Activated gamma-delta T cell treated with anti-CD3 and anti-CD28 coated beads, Interleukin-2, amount 50 U/mL, for 16 hours (primary cell): ENCODE measurements around the gene NPHP4.

ENCODE experiments used
- DNase-seq: peaks from one replicate; pipeline ENCODE4 v3.0.0-alpha.2; 2020; ENCODE audit warnings: low read depth

The NPHP4 gene

DNA sequence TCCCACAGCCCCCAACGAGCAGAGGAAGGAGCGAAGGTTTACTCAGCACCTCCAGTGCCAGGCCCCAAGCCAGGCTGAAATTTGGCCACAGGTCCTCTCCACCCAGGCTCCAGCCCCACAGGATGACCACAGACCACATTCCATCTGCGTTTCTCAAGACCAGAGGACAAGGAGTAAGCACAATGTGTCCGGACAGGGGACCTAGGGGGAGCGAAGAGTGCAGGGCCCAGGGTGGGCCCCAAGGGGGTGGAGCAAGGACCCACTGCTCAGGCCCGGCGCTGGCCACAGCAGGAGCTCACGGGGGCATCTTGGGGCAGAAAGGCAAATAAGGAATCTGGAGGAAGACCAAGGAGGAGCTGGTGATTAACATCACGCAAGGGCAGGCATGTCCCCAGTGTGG, 100.5 kb downstream of the NPHP4 start:
- no peak for DNase-seq

DNA sequence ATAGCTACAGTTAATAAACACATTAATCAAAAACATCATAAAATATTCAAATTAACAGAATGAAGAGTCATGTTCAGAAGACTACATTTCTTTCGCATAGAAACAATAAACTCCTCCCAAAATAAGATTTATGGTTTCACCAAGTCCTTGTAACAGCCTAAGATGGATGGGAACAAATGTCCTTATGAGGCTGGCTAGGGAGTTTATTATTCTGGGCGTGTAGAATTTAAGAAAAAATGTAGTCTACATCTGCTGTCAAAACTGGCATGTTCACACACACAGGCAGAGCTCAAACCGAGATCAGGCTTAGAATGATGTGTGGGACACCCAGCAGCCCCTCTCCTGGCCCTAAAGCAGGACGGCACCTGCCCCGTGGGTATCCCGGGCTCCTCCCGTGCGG, 101.1 kb downstream of the NPHP4 start:
- DNase-seq = no peak

DNA sequence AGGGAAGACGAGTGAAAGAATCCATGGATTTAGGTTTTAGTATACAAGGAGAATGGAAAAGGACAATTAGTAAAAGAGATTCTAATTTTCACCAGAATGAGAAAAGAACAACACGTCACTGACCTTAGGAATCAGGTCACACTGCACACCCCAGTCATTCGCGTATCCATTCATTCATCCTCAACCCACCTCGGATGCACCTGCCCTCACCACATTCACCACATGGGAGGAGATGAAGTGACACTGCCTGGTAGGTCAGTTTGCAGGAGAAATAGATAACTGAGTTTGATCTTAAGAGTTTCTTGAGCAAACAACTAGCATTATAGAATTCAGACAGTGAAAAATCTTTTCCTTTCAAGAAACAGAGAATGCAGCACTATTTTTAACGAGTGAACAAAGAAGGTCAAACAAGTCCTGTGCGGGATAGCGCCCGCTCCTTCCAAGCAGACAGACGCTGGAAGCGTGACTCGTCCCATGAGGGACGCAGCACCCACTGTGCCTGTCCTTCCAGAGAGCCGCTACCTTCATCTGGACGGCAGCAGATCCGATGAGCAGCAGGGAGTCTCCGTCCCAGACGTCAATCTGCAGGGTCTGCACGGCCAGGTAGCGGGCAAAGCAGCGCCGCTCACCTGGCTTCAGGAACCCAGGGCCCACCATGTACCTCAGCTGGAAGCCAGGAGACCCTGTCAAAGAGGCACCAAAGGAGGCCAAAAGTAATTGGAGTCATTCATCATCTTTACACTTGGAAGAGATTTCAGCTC, 101.7 kb downstream of the NPHP4 start:
- no peak for DNase-seq

DNA sequence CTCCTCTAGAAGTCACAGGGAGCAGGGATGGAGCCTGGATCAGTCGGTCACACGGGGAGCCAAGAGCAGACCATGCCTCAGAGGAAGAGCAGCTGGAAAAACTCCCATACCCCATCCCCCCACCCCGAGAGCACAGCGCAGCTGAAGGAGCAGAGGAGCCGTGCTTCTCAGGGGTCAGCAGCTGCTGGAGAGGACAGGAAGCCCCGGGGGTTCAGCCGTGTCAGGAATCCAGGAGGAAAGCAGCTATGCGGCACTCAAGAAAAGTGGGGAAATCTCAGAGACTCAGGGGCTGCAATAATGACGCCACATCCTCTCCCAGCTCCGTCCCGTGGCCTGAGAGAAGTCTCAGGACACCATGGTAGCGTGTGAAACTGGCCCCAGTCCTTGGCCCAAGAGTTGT, 102.3 kb downstream of the NPHP4 start:
- DNase-seq = no peak

DNA sequence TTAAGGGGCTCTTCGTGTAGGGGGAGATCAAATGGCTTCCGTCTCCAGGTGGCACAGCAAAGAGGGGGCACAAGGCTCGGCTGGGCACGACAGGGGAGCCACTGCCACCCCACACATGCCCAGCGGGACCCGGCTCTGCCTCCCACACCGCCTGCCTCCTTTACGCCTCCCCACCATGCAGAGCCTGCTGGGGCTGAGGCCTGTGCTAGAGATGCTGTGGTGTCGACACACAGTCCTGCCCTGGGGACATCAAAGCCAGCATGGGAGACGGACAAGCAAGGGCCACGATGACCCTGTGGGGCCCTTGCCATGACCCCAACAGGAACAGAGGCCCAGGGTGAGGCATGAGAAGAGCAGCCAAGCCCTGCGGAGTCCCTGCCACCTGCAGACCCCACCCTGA, 102.8 kb downstream of the NPHP4 start:
- DNase-seq = no peak

DNA sequence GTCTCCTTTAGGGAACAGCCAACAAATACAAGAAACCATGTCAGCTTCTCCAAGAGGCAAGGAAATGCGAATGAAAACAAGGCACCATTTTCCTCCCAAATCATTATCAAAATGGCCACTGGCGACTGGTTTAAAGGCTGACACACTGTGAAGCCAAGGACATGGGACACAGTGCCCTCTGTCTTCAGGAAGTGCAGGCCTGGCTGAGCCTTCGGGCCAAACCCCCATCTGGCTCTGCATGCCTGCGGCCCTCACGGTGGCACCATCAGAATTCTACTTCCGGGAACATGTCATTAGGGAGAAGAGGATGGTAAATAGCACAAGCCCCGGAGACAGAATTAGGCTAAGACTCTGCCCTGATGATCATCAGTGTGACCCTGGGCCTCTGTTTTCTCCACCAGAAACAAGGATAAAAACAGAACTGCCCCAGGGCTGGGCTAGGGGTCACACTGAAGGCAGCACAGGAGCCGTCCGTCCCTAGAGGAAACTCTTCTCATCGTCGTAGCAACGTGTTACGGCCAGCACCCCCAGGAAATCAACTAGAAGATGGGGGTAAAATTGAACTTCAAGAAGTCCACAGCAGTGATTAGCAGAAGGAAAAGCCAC, 103.5 kb downstream of the NPHP4 start:
- DNase-seq = no peak

DNA sequence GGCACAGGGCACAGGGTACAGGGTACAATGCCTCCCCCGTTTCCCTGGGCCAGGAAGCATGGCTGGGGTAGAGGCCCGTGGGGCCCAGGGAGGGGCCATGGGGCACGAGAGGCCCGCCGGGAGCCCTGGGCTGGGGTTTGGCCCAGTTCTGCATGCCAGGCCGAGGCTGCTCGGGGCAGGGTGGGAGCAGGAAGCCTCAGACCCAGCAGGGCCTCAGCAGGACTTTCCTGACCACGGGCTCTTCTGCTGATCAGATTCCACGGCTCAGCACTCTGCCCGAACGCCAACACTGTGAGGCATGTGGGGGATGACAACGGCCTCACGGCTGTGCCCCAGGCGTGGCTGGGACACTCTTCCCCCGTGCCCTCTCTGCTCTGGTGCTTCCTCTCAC, 104.3 kb downstream of the NPHP4 start:
- DNase-seq = no peak

DNA sequence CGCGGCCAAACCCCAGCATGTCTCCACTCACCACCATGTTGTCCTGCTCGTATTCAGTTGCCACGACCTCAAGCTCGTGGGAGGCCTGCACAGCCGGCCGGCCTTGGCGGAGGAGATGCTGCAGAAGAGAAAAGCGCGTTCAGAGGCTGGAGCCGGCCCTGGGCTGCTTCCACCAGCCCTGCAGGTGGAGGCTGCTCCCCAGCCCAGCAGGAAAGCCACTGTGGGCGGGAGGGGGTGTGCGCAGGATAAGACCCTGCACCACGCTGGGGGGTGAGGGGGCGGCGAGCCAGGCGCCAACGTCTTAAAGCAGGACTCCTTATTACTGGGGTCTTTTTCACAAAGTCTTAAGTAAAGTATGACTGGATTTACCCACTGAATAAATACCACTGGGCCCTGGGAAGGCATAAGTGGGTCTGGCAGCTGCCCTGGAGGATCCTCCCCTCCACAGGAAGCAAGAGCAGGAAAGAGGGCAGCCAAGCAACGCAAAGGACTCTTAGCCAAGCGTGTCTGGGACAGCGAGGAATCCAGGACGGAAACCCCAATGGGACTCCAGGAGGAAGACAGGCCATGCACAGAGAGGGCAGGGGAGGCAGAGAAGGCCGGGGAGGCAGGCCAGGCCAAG, 104.8 kb downstream of the NPHP4 start:
- DNase-seq = no peak

DNA sequence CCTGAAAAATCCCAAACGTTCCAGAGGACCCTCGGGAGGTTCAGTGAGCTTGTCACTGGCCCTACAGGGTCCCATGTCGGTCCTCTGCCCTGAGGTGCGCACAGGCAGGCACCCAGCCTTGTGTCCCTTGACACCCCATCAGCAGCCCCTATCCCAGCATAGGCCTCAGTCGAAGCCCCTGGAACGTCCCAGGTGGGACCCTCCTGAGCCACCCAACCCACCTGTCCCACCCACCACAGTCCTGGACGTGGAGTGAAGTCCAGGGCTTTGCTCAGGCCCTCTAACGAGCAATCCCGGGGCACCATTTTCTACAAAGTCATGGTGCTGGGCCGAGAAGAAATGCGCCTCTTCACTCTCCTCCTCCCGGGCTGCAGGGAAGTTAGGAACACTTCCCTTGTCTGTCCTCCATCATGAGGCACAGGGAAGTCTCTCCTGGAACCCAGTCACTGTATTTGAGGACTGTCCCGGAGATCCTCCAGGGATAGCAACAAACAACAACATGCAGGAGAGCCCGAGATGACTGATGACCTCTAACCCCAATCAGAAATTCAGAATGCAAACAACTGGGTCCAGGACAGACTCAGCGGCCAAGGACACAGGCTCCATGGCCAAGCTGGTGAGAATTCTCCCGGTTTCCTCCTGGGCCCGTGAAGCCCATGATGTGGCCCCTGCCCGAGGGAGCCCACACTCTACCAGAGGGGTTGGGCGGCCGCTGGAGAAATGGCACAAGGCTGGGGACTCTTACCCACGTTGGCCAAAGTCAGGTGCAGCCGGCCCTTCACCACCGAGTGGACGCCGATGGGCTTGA, 105.5 kb downstream of the NPHP4 start:
- DNase-seq = no peak

DNA sequence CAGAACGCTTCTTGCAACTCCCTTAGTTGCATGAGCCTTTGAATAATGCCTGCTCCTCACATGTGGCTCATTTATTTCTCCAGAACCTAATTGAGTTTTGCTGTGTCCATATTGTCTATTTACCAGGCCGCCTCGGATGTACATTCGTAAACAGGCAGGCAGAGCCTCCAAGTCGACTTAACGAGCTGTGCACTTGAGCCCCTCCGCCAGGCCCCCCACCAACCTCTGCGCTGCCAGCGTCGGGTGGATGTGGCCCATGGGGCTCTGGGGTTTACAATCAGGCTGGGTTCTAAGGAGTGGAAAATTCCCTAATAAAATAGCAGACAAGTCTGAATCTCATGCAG, 106.1 kb downstream of the NPHP4 start:
- DNase-seq = no peak

DNA sequence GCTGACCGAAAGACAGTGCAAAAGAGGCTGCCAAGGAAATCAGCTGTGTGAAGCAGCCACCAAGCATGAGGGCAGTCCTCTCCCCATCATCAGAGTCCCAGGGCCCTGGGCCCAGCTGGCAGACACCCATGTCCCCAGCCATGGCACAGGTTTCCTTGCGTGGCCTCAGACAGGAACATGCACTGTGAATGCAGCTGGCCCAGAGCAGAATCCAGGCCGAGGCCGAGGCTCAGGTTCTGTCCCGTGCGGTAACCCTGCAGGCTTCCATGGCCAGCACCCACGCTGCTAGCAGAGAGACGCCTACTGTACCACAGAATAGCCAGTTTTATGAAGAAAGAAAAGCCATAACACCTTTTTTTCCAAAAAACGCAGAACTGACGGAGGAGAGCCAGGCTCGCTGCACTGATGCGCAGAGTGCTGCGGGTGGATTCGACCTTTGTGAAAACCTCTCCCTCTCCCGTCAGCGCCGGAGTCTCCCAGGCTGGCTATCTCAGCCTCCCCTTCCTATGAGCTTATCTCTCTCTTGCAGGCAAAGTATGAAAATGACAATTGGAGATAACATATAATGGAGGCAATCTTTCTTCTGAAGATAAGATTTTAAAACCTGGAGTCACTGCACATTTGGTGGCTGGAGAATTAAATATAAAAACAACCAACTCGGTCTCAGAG, 106.6 kb downstream of the NPHP4 start:
- no peak for DNase-seq

DNA sequence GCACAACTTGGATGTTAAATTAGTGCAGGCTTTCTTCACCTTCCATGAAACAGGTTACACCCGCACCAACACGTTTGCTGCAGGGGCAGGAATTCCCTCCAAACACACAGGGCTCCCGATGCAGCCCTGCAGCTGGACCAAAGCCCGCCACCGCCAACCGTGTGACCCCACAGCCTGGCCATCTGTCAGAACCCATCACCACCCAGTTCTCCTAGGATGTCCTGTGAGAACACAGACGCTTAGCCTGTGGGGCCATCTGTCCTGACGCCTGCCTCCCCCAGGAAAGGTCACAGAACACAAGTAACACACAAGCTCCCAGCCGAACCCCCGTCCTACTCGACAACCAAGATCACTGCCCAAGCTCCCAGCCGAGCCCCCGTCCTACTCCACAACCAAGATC, 108.1 kb downstream of the NPHP4 start:
- DNase-seq = no peak

DNA sequence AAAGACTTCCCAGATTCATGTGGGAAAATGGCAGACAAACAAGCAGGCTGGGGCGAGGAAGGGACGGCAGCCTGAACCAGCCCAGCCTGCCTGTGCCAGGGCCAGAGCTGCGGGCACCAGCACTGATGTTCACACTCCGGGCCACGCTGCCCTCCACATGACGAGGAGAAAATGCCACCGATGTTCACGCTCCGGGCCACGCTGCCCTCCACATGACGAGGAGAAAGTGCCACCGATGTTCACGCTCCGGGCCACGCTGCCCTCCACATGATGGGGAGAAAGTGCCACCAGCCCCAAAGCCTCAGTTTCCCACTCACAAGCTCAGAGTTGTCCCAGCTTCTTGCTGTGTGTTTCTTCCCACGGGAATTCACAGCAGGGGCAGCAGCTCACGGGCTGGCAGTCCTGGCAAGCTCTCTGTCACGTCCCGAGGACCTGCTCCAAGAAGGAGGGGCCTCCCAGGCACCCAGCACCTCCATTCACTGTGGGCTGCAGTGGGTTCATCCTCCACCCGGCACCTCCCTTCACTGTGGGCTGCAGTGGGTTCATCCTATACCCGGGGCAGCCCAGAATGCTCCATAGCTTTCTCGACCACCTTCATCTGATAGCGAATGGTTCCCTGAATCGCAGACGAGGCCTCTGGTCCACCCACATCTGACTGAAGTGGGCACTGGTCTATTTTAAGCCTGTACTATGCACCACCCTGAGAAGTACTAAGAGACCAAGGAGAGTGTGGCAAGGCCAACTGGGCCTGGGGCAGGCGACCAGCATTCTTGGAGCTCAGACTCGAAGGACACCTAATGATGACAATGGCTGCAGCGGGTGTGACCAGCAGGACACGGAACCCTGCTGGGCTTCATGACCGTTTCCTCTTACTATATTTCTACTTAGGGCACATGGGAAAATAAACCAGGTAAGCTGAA, 108.8 kb downstream of the NPHP4 start:
- no peak for DNase-seq

DNA sequence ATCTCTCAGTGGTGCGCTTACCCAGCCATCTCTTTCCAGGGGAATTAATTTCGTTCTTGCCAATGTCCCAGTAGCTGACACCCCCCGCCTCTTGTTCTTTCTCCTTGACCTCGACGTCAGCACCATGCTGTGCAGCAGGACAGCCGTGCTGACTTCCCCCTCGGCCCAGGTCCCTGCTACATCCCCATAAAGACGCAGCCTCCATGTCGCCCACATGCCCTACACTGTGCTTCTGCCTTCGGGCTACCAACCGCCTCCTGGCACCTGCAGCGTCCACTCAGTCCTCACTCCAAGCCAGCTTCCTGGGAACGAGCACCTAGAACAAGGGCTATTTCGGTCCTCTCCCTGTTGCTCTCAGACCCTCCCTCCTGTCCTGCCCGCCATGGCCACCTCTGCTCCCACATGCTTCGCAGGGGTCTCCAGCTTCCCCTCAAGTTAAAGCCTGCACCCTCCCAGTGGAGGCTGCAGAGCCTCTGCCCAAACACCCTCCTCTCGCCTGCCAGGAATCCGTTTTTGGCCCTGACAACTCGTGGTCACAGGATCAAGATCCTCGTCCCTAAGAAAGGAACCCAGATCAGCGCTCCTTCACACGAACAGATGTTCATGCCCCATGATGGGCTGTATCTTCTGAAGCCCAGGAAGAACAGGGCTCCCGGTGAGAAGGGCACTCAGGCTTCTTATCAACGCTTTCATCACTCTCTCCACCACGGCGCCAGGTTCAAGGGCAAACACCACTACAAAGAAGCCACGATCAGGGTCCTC, 109.7 kb downstream of the NPHP4 start:
- DNase-seq = no peak

DNA sequence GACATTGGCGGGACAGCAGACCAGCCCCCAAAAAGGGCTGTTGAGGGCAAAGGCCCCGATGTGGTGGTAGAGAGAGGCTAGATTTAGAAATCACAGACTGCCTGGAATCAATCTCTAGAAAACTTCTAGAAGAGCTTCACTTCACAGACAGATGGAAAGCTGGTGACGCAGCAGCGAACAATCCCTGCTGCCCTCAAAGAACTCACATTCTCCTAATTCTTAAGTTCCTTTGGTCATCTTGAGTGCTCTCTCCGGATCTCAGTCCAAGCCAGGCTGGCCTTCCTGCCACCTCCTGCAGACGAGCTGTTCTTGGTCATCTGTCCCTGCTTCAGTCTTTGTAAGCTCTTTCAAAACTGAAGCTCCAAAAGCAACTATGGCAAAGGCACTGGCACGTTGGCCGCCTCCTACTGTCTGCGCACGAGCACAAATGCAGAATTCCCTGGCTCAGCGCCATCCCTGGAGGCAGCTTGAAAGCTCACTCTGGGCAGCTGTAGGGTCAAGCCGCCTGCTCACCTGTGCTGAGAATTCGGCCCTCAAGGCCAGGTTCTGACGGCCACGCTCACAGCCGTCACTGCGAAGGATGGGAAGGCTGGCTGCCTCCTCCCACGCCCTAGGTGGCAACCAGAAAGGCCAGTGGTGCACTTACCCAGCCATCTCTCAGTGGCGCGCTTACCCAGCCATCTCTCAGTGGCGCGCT, 110.6 kb downstream of the NPHP4 start:
- DNase-seq = no peak

DNA sequence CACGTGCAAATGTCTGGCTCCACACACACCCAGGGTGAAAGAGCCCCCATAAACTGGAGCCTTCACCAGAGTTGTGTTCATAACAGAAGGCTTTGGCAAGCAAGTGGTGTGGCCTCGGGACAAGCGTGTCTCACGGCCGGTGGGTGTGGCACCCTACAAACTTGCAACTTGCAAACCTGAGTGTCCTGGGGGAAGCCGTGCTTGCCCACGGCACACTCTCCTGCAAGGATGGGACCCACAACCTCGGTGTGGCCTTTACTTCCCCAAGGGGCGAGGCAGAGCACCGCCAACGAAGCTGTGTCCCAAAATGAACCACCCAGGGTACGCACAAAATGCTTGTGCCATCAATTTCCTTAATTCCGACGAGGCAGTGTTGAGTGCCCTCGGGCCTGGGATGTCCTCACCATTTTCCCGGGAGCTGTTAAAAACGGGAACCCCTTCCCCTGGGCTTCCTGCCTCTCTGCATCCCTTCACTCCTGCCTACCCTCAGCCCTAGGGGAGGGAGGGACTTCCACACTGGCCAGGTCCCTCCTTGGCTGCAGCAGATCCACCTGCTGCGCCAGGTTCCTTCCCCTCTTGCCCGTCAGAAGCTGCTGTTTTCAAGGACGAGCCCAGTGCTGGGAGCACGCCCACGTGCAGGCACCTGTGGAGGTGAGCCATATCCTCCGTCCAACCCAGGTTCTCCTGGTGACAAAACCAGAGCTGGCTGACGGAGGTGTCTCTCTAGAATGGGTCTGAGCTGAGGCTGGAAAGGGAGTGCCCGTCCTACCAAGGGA, 111.4 kb downstream of the NPHP4 start:
- DNase-seq = no peak

DNA sequence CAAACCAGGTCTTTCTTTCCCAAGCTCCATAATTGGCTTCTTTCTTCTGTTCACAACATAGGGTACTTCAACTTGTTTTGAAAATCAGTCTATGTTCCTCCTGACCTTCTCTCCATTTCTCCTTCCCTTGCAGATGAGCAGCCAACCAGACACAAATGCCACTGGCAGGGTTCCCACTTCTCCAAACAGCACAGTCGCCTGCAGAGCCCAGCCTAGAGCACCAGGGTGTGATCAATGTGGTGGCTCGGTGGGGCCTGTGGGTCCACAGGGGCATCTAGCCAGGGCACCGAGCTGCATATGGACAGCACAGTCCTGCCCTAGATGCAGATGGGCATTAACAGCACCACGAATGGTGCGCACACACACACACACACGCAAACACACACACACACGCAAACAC, 112.8 kb downstream of the NPHP4 start:
- DNase-seq = no peak

DNA sequence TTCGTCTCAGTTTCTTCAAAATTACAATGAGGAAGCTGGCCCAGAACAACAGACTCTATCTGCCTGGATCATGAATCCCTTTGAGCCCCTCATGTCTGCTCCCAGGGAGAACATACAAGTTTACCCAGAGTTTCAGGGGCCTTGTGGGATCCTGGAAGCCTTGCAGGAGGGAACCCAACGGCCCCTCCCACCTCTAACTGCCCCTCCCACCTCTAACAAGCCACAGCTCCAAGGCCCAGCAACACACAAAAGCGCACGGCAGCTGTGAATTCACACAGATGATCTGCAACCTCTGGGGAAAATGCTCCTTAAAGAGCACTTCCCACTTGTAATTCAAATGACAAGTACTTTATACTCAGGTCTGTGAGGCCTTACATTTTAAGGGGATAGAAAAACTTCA, 113.3 kb downstream of the NPHP4 start:
- no peak for DNase-seq
